RWPE2 (cell line): Measurements from ENCODE around the gene ATP9A.

Source experiments
- ATAC-seq: fragments of 200-7000 bp; cut with Tn5 transposase; 3 replicates; pipeline ENCODE4 v1.9.1; 2021; ENCODE audit warnings: low read depth
- DNase-seq: peaks from one replicate; pipeline ENCODE4 v3.0.0-alpha.2; 2020; ENCODE audit warnings: low spot score
- H3K27ac ChIP-seq: fragments of 450-650 bp; 2 replicates; pipeline ENCODE4 v1.5.1; 2017; ENCODE audit warnings: mild to moderate bottlenecking; ENCODE audit not compliant: poor library complexity, severe bottlenecking
- H3K27me3 ChIP-seq: fragments of 250-450 bp; sonication (Bioruptor Pico); 2 replicates; pipeline ENCODE4 v1.5.1; 2021; ENCODE audit warnings: mild to moderate bottlenecking, moderate library complexity; ENCODE audit not compliant: insufficient read depth, poor library complexity, severe bottlenecking
- H3K36me3 ChIP-seq: fragments of 250-450 bp; sonication (Bioruptor Pico); 2 replicates; pipeline ENCODE4 v1.5.1; 2020; ENCODE audit warnings: low read depth, mild to moderate bottlenecking, moderate library complexity
- H3K4me1 ChIP-seq: fragments of 250-450 bp; sonication (Bioruptor Pico); 2 replicates; pipeline ENCODE4 v1.5.1; 2021; ENCODE audit warnings: mild to moderate bottlenecking, moderate library complexity; ENCODE audit not compliant: insufficient read depth, poor library complexity, severe bottlenecking
- H3K4me3 ChIP-seq: fragments of 250-450 bp; sonication (Bioruptor Pico); 2 replicates; pipeline ENCODE4 v1.5.1; 2021; ENCODE audit warnings: mild to moderate bottlenecking, moderate library complexity; ENCODE audit not compliant: severe bottlenecking
- H3K9me3 ChIP-seq: fragments of 250-450 bp; sonication (Bioruptor Pico); 2 replicates; pipeline ENCODE4 v1.5.1; 2021; ENCODE audit warnings: mild to moderate bottlenecking, moderate library complexity; ENCODE audit not compliant: severe bottlenecking
- TF ChIP-seq, protein P1 (sequence below): fragments of 450-650 bp; IDR thresholded peaks from one replicate; pipeline ENCODE4 v1.5.1; 2017; ENCODE audit warnings: mild to moderate bottlenecking, moderate library complexity; ENCODE audit not compliant: poor library complexity, severe bottlenecking

Gene ATP9A

DNA sequence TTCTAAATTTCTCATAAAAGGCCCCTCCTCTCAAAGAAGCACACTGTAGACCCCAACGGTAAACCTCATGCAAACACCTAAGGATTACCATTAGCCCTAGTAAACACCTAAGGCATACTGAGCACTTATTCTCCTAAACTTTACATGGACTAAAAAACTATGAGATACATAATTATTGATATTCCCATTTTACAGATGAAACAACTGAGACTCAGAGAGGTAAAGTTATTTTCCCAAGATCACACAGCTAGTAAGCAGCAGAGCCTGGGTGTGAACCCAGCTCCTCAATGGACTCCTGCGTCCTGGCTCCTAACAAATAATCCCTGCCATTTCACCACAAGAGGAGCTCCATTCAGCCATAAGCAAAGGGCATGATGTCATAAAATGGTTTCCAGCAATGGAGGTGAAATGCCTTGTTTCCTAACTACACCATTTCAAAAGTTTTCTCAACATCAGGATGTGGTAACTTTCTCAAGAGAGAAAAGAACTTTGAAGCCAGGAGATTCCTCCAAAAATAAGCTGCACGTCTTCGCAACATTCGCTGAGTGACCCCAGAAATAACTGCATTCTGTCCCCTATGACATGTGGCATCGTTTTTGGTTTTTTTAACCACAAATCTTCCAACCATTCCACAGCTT, 4.1 kb downstream of the ATP9A start:
- TF ChIP-seq, protein P1, sequence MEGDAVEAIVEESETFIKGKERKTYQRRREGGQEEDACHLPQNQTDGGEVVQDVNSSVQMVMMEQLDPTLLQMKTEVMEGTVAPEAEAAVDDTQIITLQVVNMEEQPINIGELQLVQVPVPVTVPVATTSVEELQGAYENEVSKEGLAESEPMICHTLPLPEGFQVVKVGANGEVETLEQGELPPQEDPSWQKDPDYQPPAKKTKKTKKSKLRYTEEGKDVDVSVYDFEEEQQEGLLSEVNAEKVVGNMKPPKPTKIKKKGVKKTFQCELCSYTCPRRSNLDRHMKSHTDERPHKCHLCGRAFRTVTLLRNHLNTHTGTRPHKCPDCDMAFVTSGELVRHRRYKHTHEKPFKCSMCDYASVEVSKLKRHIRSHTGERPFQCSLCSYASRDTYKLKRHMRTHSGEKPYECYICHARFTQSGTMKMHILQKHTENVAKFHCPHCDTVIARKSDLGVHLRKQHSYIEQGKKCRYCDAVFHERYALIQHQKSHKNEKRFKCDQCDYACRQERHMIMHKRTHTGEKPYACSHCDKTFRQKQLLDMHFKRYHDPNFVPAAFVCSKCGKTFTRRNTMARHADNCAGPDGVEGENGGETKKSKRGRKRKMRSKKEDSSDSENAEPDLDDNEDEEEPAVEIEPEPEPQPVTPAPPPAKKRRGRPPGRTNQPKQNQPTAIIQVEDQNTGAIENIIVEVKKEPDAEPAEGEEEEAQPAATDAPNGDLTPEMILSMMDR, result no peak
- Histone ChIP-seq H3K27ac (no peak overlapping the region), H3K9me3 (no peaks in the 10 kb centered on the region), H3K4me3 (no peak overlapping the region), H3K27me3 (no peaks in the 10 kb centered on the region), H3K36me3 (no peaks in the 10 kb centered on the region), H3K4me1 (peaks cover 14% of the 10 kb centered on the region)
- no peak for ATAC-seq
- no peak for DNase-seq

DNA sequence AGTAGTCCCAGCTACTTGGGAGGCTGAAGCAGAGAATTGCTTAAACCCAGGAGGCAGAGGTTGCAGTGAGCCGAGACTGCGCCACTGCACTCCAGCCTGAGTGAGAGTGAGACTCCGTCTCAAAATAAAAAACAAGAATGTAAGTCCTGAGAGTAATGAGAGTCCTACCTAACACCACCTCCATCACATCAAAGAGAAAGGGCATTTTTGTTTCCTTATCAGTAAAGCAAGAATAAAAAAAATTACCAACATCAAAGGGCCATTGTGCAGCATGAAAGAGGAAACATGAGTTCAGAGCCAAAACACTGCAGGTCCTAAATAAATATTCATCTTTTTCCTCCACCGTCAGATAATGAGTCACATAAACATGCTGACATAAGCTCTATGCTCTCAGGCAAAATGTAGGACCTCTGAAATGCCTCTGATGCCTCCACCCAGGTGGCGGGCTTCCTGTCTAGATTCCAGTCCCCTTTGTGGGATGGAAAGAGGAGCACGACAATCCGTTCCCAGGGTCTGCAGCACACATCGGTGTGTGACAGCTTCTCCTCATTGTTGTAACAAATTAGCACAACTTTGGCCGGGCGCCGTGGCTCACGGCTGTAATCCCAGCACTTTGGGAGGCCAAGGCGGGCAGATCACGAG, 7.2 kb downstream of the ATP9A start:
- DNase-seq (no peak), ATAC-seq (peak; percentile 73)
- no peaks in the 10 kb centered on the region for H3K36me3 ChIP-seq
- no peaks in the 10 kb centered on the region for H3K9me3 ChIP-seq
- no peaks in the 10 kb centered on the region for H3K27me3 ChIP-seq
- TF ChIP-seq, protein P1, result no peak
- H3K27ac ChIP-seq, result no peak overlapping the region
- peaks cover 6% of the 10 kb centered on the region for H3K4me1 ChIP-seq
- no peak overlapping the region for H3K4me3 ChIP-seq

DNA sequence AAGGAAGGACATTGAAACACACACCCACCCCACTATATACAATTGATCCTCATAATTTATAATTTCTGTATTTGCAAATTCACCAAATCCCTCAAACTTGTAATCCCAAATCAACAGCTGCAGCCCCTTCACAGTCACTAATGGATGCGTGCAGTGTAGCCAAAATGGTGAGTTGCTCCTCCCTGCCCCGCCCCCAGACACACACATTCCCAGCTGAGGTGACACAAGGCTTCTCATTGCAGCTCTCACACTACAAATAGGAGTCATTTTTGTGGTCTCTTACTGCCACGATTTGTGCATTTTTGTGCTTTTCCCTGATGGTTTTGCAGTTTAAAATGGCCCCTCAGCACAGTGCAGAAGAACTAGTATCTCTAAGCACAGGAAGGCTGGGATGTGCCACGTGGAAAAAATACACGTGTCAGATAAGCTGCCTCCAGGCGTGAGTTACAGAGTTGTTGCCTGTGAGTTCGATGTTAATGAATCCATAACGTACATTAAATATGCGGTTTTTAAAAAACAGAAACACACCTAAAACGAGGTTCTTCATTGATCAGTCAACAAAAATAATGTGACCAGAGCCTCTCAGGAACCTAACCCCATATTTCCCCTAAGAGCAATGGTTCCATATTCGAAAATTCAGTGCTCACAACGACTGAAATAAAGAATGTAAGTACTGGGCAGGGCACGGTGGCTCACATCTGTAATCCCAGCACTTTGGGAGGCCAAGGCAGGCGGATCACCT, 8.2 kb downstream of the ATP9A start:
- DNase-seq (no peak), ATAC-seq (no peak)
- no peak overlapping the region for H3K27ac ChIP-seq
- H3K9me3 ChIP-seq, result no peaks in the 10 kb centered on the region
- peaks cover 6% of the 10 kb centered on the region for H3K4me1 ChIP-seq
- TF ChIP-seq, protein P1, result no peak
- H3K36me3 ChIP-seq, result no peaks in the 10 kb centered on the region
- no peaks in the 10 kb centered on the region for H3K27me3 ChIP-seq
- no peak overlapping the region for H3K4me3 ChIP-seq

DNA sequence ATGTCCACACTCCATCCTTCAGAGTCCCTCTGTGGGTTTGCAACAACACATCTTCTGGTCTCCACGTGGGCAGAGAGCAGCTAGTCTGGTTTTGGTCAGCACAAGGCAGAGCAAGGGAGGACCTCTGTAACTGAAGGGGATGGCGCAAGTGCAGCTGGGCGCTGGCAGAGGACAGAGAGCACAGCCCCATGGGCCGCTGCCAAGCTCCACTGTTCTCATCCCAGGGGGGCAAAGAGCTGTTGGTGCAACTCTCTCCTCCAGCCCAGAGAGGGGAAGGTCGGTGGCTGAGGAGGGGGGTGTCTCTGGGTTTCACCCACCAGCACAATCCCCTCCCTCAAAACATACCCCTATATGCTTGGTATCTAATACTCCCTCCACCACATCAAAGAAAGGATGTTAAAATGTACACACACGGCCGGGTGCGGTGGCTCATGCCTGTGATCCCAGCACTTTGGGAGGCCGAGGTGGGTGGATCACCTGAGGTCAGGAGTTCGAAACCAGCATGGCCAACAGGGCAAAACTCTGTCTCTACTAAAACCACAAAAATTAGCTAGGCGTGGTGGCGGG, 9.1 kb downstream of the ATP9A start:
- Histone ChIP-seq H3K9me3 (no peaks in the 10 kb centered on the region), H3K4me1 (peaks cover 6% of the 10 kb centered on the region), H3K36me3 (no peaks in the 10 kb centered on the region), H3K27me3 (no peaks in the 10 kb centered on the region), H3K4me3 (no peak overlapping the region), H3K27ac (no peak overlapping the region)
- TF ChIP-seq, protein P1, result no peak
- ATAC-seq (no peak), DNase-seq (no peak)
